Measurements from ENCODE around the gene CCDC51. TPM values are rescaled to one million over a fixed set of nuclear protein-coding genes. Genes with fewer than 3 reads are reported as not detected.
"Not testable (repeated sequence)": the region's sequence is repeated elsewhere in the genome, so short reads cannot be mapped to it uniquely, and the experiment has no call there.

CCDC51 gene
- total RNA-seq, 1 donor from 2014 or later: 55.3 TPM

DNA sequence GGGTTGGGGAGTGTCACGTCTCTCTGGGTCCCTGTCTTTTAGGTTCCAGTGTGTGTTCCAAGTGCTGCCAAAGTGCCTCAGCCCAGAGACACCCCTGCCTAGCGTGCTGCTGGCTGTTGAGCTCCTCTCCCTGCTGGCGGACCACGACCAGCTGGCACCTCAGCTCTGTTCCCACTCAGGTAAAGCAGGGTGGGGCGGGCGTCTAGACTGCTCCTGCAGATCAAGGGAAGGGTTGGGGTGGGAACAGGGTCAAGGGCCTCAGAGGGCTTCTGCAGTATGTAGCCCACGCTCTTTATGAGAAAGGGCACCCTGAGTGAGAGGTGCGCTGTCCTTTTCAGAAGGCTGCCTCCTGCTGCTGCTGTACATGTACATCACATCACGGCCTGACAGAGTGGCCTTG lies 23.8 kb upstream of the CCDC51 start:
- TF ChIP-seq, protein P1, sequence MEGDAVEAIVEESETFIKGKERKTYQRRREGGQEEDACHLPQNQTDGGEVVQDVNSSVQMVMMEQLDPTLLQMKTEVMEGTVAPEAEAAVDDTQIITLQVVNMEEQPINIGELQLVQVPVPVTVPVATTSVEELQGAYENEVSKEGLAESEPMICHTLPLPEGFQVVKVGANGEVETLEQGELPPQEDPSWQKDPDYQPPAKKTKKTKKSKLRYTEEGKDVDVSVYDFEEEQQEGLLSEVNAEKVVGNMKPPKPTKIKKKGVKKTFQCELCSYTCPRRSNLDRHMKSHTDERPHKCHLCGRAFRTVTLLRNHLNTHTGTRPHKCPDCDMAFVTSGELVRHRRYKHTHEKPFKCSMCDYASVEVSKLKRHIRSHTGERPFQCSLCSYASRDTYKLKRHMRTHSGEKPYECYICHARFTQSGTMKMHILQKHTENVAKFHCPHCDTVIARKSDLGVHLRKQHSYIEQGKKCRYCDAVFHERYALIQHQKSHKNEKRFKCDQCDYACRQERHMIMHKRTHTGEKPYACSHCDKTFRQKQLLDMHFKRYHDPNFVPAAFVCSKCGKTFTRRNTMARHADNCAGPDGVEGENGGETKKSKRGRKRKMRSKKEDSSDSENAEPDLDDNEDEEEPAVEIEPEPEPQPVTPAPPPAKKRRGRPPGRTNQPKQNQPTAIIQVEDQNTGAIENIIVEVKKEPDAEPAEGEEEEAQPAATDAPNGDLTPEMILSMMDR (IDR thresholded peaks at IDR 0.05; ENCODE audit: insufficient read depth, low read length, severe bottlenecking): no peak
- no peak overlapping the region for H3K4me3 ChIP-seq (ENCODE audit: low read depth, low read length)
- DNase-seq (ENCODE audit: low read depth): no peak
- peaks cover 21% of the 10 kb centered on the region for H3K36me3 ChIP-seq (ENCODE audit: control insufficient read depth, insufficient read depth, low read length)
- H3K27me3 ChIP-seq (ENCODE audit: control insufficient read depth, insufficient read depth, low read length): no peaks in the 10 kb centered on the region
- no peak for FAIRE-seq

DNA sequence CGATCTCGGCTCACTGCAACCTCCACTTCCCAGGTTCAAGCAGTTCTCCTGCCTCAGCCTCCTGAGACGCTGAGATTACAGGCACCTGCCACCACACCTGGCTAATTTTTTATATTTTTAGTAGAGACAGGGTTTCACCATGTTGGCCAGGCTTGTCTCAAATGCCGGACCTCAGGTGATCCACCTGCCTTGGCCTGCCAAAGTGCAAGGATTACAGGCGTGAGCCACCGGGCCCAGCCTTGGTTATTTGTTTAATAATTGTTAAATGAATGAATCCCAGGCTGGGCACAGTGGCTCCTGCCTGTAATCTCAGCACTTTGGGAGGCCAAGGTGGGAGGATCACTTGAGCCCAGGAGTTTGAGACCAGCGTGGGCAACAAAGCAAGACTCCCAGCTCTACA lies 21.8 kb upstream of the CCDC51 start:
- DNase-seq (ENCODE audit: low read depth); FAIRE-seq; H3K4me3 ChIP-seq (ENCODE audit: low read depth, low read length); H3K27me3 ChIP-seq (ENCODE audit: control insufficient read depth, insufficient read depth, low read length): not testable (repeated sequence)
- peaks cover 23% of the 10 kb centered on the region for H3K36me3 ChIP-seq (ENCODE audit: control insufficient read depth, insufficient read depth, low read length)

DNA sequence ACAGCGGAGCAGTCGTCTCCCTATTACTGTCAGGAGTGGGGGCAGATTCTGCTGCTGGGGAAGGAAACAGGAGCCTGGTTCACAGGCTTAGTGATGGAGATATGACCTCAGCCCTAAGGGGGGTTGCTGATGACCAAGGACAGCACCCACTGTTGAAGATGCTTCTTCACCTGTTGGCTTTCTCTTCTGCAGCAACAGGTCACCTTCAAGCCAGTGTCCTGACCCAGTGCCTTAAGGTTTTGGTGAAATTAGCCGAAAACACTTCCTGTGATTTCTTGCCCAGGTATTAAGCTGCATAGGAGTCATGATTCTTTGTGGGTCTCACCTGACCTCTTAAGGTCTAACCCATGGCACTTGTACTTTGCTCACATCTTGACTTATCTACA lies 20.6 kb upstream of the CCDC51 start:
- TF ChIP-seq, protein P1 (IDR thresholded peaks at IDR 0.05; ENCODE audit: insufficient read depth, low read length, severe bottlenecking): no peak
- H3K36me3 ChIP-seq (ENCODE audit: control insufficient read depth, insufficient read depth, low read length): peaks cover 25% of the 10 kb centered on the region
- DNase-seq (ENCODE audit: low read depth) (no peak), FAIRE-seq (no peak)
- no peaks in the 10 kb centered on the region for H3K27me3 ChIP-seq (ENCODE audit: control insufficient read depth, insufficient read depth, low read length)
- no peak overlapping the region for H3K4me3 ChIP-seq (ENCODE audit: low read depth, low read length)

DNA sequence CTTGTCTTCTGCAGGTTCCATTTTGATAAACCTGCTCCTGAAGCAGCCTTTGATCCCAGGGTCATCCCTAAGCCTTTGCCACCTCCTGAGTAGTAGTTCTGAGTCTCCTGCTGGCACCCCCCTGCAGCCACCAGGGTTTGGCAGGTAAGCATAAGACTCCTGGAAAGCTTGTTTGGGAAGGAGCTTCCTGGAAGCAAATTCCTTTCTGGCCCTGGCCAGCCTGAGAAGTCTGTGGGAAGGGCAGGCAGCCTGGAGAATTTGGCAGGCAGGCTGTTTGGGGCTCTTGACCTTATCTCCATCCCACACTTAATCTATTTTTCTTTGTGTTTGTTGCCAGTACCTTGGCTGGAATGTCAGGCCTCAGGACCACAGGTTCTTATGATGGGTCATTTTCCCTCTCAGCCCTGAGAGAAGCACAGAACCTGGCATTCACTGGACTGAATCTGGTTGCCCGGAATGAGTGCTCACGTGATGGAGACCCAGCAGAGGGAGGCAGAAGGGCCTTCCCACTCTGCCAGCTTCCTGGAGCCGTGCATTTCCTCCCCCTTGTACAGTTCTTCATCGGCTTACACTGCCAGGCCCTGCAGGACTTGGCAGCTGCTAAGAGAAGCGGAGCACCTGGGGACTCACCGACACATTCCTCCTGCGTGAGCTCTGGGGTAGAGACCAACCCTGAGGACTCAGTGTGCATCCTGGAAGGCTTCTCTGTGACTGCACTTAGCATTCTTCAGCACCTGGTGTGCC lies 20.0 kb upstream of the CCDC51 start:
- no peak for DNase-seq (ENCODE audit: low read depth)
- H3K36me3 ChIP-seq (ENCODE audit: control insufficient read depth, insufficient read depth, low read length): peaks cover 23% of the 10 kb centered on the region
- H3K27me3 ChIP-seq (ENCODE audit: control insufficient read depth, insufficient read depth, low read length): no peaks in the 10 kb centered on the region
- TF ChIP-seq, protein P1 (IDR thresholded peaks at IDR 0.05; ENCODE audit: insufficient read depth, low read length, severe bottlenecking): no peak
- FAIRE-seq: no peak
- H3K4me3 ChIP-seq (ENCODE audit: low read depth, low read length): no peak overlapping the region

DNA sequence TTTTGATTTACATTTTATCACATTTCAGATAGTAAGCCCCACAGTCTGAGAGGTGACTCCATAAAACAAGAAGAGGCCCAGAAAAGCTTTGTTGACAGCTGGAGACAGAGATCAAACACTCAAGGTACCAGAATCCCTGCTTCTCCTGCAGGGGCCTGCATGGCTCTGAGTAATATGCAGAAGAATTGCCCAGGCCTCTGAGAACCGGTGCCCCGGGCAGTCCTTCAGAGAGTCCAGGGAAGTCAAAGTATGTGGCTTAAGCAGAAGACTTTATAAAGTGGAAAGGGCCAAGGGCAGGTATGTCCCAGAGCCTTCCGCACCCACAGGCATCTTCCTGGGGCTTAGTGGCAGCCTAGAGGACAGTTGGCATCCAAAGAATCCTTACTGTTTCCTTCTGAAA lies 19.4 kb upstream of the CCDC51 start:
- Histone ChIP-seq H3K27me3 (ENCODE audit: control insufficient read depth, insufficient read depth, low read length) (no peaks in the 10 kb centered on the region), H3K4me3 (ENCODE audit: low read depth, low read length) (no peak overlapping the region), H3K36me3 (ENCODE audit: control insufficient read depth, insufficient read depth, low read length) (peaks cover 20% of the 10 kb centered on the region)
- FAIRE-seq: no peak
- peak; percentile 69 for DNase-seq (ENCODE audit: low read depth)
- TF ChIP-seq, protein P1 (IDR thresholded peaks at IDR 0.05; ENCODE audit: insufficient read depth, low read length, severe bottlenecking): no peak

DNA sequence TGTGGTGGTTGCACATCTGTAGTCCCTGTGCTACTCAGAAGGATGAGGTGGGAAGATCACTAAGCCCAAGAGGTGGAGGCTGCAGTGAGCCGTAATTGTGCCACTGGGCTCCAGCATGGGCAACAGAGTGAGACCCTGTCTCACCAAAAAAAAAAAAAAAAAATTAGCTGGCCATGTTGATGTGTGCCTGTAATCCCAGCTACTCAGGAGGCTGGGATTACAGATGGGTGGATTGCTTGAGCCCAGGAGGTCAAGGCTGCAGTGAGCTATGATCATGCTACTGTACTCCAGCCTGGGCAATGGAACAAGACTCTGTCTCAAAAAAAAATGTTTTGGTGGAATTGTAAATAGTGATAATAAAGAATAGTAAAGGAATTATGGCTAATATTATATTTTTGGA lies 16.5 kb upstream of the CCDC51 start:
- DNase-seq (ENCODE audit: low read depth): no peak
- TF ChIP-seq, protein P1 (IDR thresholded peaks at IDR 0.05; ENCODE audit: insufficient read depth, low read length, severe bottlenecking): no peak
- no peaks in the 10 kb centered on the region for H3K27me3 ChIP-seq (ENCODE audit: control insufficient read depth, insufficient read depth, low read length)
- peaks cover 29% of the 10 kb centered on the region for H3K36me3 ChIP-seq (ENCODE audit: control insufficient read depth, insufficient read depth, low read length)
- H3K4me3 ChIP-seq (ENCODE audit: low read depth, low read length): no peak overlapping the region
- FAIRE-seq: no peak
